Mesendoderm (in vitro differentiated cells): ENCODE results near the gene BLOC1S2.

ENCODE experiments used
- DNase-seq: peaks from one replicate; pipeline ENCODE4 v3.0.0; 2013
- H2AK5ac ChIP-seq: 2 replicates; pipeline ENCODE4 v1.6.1; 2013; ENCODE audit warnings: low read length, inconsistent platforms
- H2BK120ac ChIP-seq: 2 replicates; pipeline ENCODE4 v1.6.1; 2013; ENCODE audit warnings: low read depth, mild to moderate bottlenecking, low read length, moderate library complexity, mixed read lengths
- H2BK15ac ChIP-seq: replicated peaks from 2 replicates; pipeline ENCODE4 v1.6.1; 2013; ENCODE audit warnings: low read depth, mild to moderate bottlenecking, moderate library complexity
- H2BK5ac ChIP-seq: 2 replicates; pipeline ENCODE4 v1.6.1; 2013; ENCODE audit warnings: low read length, inconsistent platforms
- H3K18ac ChIP-seq: 2 replicates; pipeline ENCODE4 v1.6.1; 2013; ENCODE audit warnings: mild to moderate bottlenecking, low read length, mixed read lengths
- H3K23ac ChIP-seq: one replicate; pipeline ENCODE4 v1.6.1; 2013; ENCODE audit warnings: low read length
- H3K27ac ChIP-seq: 2 replicates; pipeline ENCODE4 v1.5.1; 2013; ENCODE audit warnings: low read depth, mild to moderate bottlenecking, inconsistent platforms, low read length, moderate library complexity
- H3K27me3 ChIP-seq: 2 replicates; pipeline ENCODE4 v1.6.1; 2013; ENCODE audit warnings: low read length, control low read depth, mild to moderate bottlenecking, inconsistent platforms; ENCODE audit not compliant: insufficient read depth, poor library complexity
- H3K36me3 ChIP-seq: 2 replicates; pipeline ENCODE4 v1.6.1; 2013; ENCODE audit warnings: low read length, inconsistent platforms; ENCODE audit not compliant: control insufficient read depth, insufficient read depth
- H3K4ac ChIP-seq: one replicate; pipeline ENCODE4 v1.6.1; 2013; ENCODE audit warnings: low read depth, mild to moderate bottlenecking, low read length, moderate library complexity
- H3K4me1 ChIP-seq: 2 replicates; pipeline ENCODE4 v1.6.1; 2013; ENCODE audit warnings: low read depth, low read length, inconsistent platforms; ENCODE audit not compliant: control insufficient read depth
- H3K4me2 ChIP-seq: 2 replicates; pipeline ENCODE4 v1.6.1; 2013; ENCODE audit warnings: low read length
- H3K4me3 ChIP-seq: 2 replicates; pipeline ENCODE4 v1.5.1; 2013; ENCODE audit warnings: mild to moderate bottlenecking, low read length
- H3K56ac ChIP-seq: one replicate; pipeline ENCODE4 v1.6.1; 2013; ENCODE audit warnings: low read length
- H3K79me1 ChIP-seq: 2 replicates; pipeline ENCODE4 v1.6.1; 2013; ENCODE audit warnings: low read length, inconsistent platforms
- H3K79me2 ChIP-seq: 2 replicates; pipeline ENCODE4 v1.6.1; 2013; ENCODE audit warnings: mild to moderate bottlenecking, low read length; ENCODE audit not compliant: control insufficient read depth, insufficient read depth
- H3K9ac ChIP-seq: 2 replicates; pipeline ENCODE4 v1.6.1; 2013; ENCODE audit warnings: low read length, inconsistent platforms
- H4K5ac ChIP-seq: one replicate; pipeline ENCODE4 v1.6.1; 2013; ENCODE audit warnings: low read length
- H4K8ac ChIP-seq: one replicate; pipeline ENCODE4 v1.6.1; 2013; ENCODE audit warnings: low read depth, mild to moderate bottlenecking, control low read depth, low read length, moderate library complexity
- WGBS: extraction: QIAGEN DNeasy Blood & Tissue Kit; methylation state at CpG from one replicate; pipeline ENCODE4 v1.1.7; 2013; ENCODE audit warnings: low lambda C conversion rate, missing lambda C conversion rate; ENCODE audit not compliant: insufficient coverage; ENCODE audit errors: extremely low coverage; 5-methylcytosine and 5-hydroxymethylcytosine counted together

Gene BLOC1S2

DNA sequence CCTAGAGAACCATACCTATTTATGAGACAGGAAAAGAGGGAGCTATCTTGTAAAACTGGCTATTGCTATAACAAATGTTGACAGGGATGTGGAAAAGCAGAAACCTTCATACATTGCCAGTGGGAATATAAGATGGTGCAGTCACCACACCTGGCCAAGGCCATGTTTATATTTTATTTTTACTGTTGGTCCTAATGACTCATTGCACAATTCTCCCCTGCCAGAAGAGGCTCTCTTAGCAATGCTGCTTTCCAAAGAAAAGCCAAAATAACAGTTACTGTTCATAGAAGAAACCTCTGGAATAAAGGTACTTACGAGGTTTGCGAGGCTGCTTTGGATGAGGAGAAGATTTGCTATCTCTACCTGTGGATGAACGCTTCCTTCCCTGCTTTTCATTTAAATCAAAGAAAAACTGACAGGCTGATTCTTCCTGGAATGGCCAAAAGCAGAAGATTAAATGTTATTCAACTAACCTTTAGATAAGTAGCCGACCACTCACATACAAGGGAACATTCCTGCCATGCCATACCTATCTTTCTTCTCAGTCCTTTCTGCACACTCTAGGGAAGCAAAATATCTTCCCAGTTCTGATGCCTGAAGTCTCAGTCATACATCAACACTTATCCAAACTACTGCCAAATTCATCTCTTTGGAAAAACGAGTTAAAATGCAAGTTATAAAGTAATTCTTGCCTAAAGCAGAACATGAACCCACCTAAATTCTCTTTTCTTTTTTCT is 40.8 kb downstream of the BLOC1S2 start:
- Histone ChIP-seq H3K27ac (no peak overlapping the region), H3K4me1 (no peaks in the 10 kb centered on the region), H2AK5ac (no peak overlapping the region), H3K36me3 (peaks cover 2% of the 10 kb centered on the region), H3K23ac (no peak overlapping the region), H2BK15ac (no peak overlapping the region), H3K56ac (no peak overlapping the region), H3K79me2 (no peaks in the 10 kb centered on the region), H3K9ac (no peak overlapping the region), H3K18ac (no peak overlapping the region), H3K4ac (no peak overlapping the region), H2BK5ac (no peak overlapping the region), H3K4me2 (no peak overlapping the region), H3K4me3 (no peak overlapping the region), H3K27me3 (no peaks in the 10 kb centered on the region), H2BK120ac (no peak overlapping the region), H4K8ac (peak overlapping the region; percentile 56), H4K5ac (no peak overlapping the region), H3K79me1 (no peaks in the 10 kb centered on the region)
- no CpG with 5 or more reads among the region's 5 CpGs for WGBS
- DNase-seq = no peak

DNA sequence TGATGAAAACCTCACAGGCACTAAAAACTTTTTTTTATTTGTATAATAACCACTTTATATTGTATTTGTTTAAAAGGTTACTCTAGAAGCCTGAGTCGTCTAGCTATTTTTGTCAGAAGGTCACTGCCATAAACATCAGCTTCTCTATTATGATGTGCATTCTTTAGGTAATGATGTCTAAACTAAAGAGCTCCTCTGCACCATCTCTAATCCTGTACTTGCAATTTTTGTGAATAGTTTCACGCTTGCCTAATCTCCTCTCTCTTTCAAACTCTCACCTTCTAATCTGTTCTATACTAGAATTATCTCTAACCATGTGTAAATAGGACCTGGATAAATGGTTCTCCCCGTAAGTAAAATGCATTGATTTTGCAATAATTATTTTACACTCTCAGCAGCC is 46.6 kb downstream of the BLOC1S2 start:
- Histone ChIP-seq H3K79me1 (no peaks in the 10 kb centered on the region), H3K36me3 (peaks cover 2% of the 10 kb centered on the region), H2BK15ac (no peak overlapping the region), H3K79me2 (no peaks in the 10 kb centered on the region), H3K56ac (no peak overlapping the region), H3K4me3 (no peak overlapping the region), H2BK5ac (no peak overlapping the region), H2BK120ac (no peak overlapping the region), H3K18ac (no peak overlapping the region), H4K8ac (no peak overlapping the region), H3K4ac (no peak overlapping the region), H3K4me2 (no peak overlapping the region), H3K9ac (no peak overlapping the region), H3K27me3 (no peaks in the 10 kb centered on the region), H4K5ac (no peak overlapping the region), H3K4me1 (no peaks in the 10 kb centered on the region), H2AK5ac (no peak overlapping the region), H3K23ac (no peak overlapping the region), H3K27ac (no peak overlapping the region)
- no CpG with 5 or more reads among the region's 3 CpGs for WGBS
- DNase-seq = no peak

DNA sequence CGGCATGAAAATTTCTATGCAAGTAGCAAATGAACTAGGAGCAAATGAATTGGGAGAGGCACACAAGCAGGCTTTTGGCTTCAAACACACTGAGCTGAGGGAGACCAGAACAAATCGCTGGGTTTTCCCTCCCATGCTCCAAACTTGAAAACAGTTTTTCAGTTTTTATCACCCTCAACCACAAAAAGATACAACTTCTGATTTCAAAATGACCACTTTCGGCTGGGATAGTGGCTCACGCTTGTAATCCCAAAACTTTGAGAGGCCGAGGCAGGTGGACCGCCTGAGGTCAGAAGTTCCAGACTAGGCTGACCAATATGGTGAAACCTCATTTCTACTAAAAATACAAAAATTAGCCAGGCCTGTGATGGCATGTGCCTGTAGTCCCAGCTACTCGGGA is 48.1 kb downstream of the BLOC1S2 start:
- Histone ChIP-seq H3K27me3 (no peaks in the 10 kb centered on the region), H3K4me3 (no peak overlapping the region), H2BK15ac (no peak overlapping the region), H3K4ac (no peak overlapping the region), H2AK5ac (no peak overlapping the region), H4K8ac (no peak overlapping the region), H4K5ac (no peak overlapping the region), H3K79me2 (no peaks in the 10 kb centered on the region), H3K27ac (no peak overlapping the region), H3K36me3 (peaks cover 2% of the 10 kb centered on the region), H2BK120ac (no peak overlapping the region), H3K18ac (no peak overlapping the region), H3K4me1 (no peaks in the 10 kb centered on the region), H3K9ac (no peak overlapping the region), H3K4me2 (no peak overlapping the region), H3K23ac (no peak overlapping the region), H2BK5ac (no peak overlapping the region), H3K56ac (no peak overlapping the region), H3K79me1 (no peaks in the 10 kb centered on the region)
- no peak for DNase-seq
- WGBS = no CpG with 5 or more reads among the region's 7 CpGs

DNA sequence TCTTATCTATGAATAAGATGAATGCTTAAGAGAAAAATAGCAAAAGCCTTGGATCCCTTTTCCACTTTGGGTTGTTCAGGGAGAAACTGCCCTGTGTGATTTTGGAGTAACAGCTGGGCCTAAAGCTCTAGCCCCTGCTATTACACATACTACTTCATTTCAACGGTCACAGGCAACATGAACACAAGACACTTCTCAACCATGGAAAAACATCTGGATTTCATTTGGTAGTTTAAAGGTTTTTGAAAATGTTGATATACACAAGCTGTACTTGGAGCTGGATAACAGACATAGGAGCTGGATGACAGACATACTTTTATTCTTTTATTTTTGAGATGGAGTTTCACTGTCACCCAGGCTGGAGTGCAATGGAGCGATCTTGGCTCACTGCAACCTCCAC is 54.4 kb downstream of the BLOC1S2 start:
- Histone ChIP-seq H3K36me3 (no peaks in the 10 kb centered on the region), H3K56ac (no peak overlapping the region)
- no CpG with 5 or more reads among the region's 2 CpGs for WGBS

DNA sequence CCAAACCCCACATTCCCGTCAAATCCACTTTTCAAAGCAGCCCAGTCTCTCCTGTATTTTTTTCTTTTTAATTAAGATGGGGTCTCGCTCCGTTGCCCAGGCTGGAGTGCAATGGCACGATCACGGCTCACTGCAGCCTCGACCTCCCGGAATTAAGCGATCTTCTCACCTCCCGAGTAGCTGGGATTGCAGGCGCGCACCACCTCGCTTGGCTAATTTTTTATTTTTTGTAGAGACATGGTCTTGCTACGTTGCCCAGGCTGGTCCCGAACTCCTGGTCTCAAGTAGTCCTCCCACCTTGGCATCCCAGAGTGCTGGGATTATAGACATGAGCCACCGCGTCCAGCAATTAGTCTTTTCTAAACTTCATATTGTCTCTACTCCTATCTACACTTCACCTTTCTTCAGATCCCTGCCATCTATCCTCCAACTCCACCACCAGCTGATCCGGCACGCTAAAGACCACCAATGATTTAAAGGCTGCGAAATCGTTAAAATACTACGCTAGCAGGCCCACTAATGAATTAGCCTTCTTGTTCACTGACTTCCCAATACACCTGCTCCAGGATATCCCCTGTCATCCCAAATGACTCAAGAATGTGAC is 56.6 kb downstream of the BLOC1S2 start:
- Histone ChIP-seq H3K36me3 (no peaks in the 10 kb centered on the region), H2BK120ac (no peak overlapping the region), H3K27me3 (no peaks in the 10 kb centered on the region), H3K79me2 (peaks cover 21% of the 10 kb centered on the region), H3K18ac (no peak overlapping the region), H3K4me3 (peak overlapping the region; percentile 26), H2BK5ac (no peak overlapping the region), H4K8ac (peak overlapping the region; percentile 97), H3K27ac (no peak overlapping the region), H3K4me1 (no peaks in the 10 kb centered on the region), H3K4me2 (peak overlapping the region; percentile 55), H3K79me1 (peaks cover 12% of the 10 kb centered on the region), H3K4ac (peak overlapping the region; percentile 75), H2BK15ac (no peak overlapping the region), H4K5ac (no peak overlapping the region), H3K9ac (peak overlapping the region; percentile 75), H3K23ac (no peak overlapping the region), H3K56ac (peak overlapping the region; percentile 86), H2AK5ac (no peak overlapping the region)
- DNase-seq = no peak
- no CpG with 5 or more reads among the region's 21 CpGs for WGBS

More for the DNA sequence above, 54.4 kb downstream of the BLOC1S2 start:
- no peak for DNase-seq
- no peak overlapping the region for H2BK15ac ChIP-seq
- no peaks in the 10 kb centered on the region for H3K4me1 ChIP-seq
- no peak overlapping the region for H3K18ac ChIP-seq
- H2BK5ac ChIP-seq = no peak overlapping the region
- no peak overlapping the region for H3K4me3 ChIP-seq
- H3K79me2 ChIP-seq = peaks cover 15% of the 10 kb centered on the region
- H3K27me3 ChIP-seq = no peaks in the 10 kb centered on the region
- H3K23ac ChIP-seq = no peak overlapping the region
- no peak overlapping the region for H4K8ac ChIP-seq
- no peak overlapping the region for H3K4ac ChIP-seq
- no peak overlapping the region for H3K9ac ChIP-seq
- H3K79me1 ChIP-seq = peaks cover 6% of the 10 kb centered on the region
- no peak overlapping the region for H4K5ac ChIP-seq
- H2AK5ac ChIP-seq = no peak overlapping the region
- H3K4me2 ChIP-seq = no peak overlapping the region
- H3K27ac ChIP-seq = no peak overlapping the region
- no peak overlapping the region for H2BK120ac ChIP-seq
